ENCODE results near the gene ELOVL2.

The ELOVL2 gene

GRCh38 chr6:11035616-11036350, 8.3 kb downstream of the ELOVL2 start:
- Histone ChIP-seq H3K36me3 (ENCODE audit: insufficient read depth, low read length) (no peaks in the 10 kb centered on the region), H3K4me2 (ENCODE audit: low read depth, low read length, poor library complexity, severe bottlenecking) (no peak overlapping the region), H3K4me3 (ENCODE audit: low read length, poor library complexity, severe bottlenecking) (no peak overlapping the region), H3F3A (ENCODE audit: low read depth) (no peaks in the 10 kb centered on the region), H2AFZ (ENCODE audit: low read length) (no peak overlapping the region), H3K9ac (ENCODE audit: low read depth, low read length, poor library complexity, severe bottlenecking) (no peak overlapping the region), H3K79me2 (ENCODE audit: insufficient read depth, low read length) (no peaks in the 10 kb centered on the region), H3K9me2 (replicated peaks; ENCODE audit: low read depth, low read length) (no peaks in the 10 kb centered on the region), H3K27me3 (ENCODE audit: insufficient read depth, low read length, poor library complexity, severe bottlenecking) (no peaks in the 10 kb centered on the region), H3K9me3 (ENCODE audit: insufficient read depth, low read depth, low read length) (no peaks in the 10 kb centered on the region), H3K4me1 (ENCODE audit: insufficient read depth, low read length, poor library complexity, severe bottlenecking) (no peaks in the 10 kb centered on the region), H4K20me1 (ENCODE audit: insufficient read depth, low read length, poor library complexity, severe bottlenecking) (no peaks in the 10 kb centered on the region)
- TF ChIP-seq CTCF (conservative IDR thresholded peaks at IDR 0.05; ENCODE audit: low read length): no peak
- TF ChIP-seq EZH2phosphoT487 (IDR thresholded peaks at IDR 0.05; ENCODE audit: borderline replicate concordance): no peak

- Histone ChIP-seq H3K4me1 (ENCODE audit: insufficient read depth, low read length, poor library complexity, severe bottlenecking) (no peaks in the 10 kb centered on the region), H4K20me1 (ENCODE audit: insufficient read depth, low read length, poor library complexity, severe bottlenecking) (no peaks in the 10 kb centered on the region), H3K4me2 (ENCODE audit: low read depth, low read length, poor library complexity, severe bottlenecking) (no peak overlapping the region), H2AFZ (ENCODE audit: low read length) (no peak overlapping the region), H3K4me3 (ENCODE audit: low read length, poor library complexity, severe bottlenecking) (no peak overlapping the region), H3K9ac (ENCODE audit: low read depth, low read length, poor library complexity, severe bottlenecking) (no peak overlapping the region), H3K27me3 (ENCODE audit: insufficient read depth, low read length, poor library complexity, severe bottlenecking) (no peaks in the 10 kb centered on the region), H3K9me2 (replicated peaks; ENCODE audit: low read depth, low read length) (no peaks in the 10 kb centered on the region), H3K9me3 (ENCODE audit: insufficient read depth, low read depth, low read length) (no peaks in the 10 kb centered on the region), H3K36me3 (ENCODE audit: insufficient read depth, low read length) (no peaks in the 10 kb centered on the region), H3F3A (ENCODE audit: low read depth) (no peaks in the 10 kb centered on the region), H3K79me2 (ENCODE audit: insufficient read depth, low read length) (no peaks in the 10 kb centered on the region)
- no peak for TF ChIP-seq CTCF (conservative IDR thresholded peaks at IDR 0.05; ENCODE audit: low read length)
- no peak for TF ChIP-seq EZH2phosphoT487 (IDR thresholded peaks at IDR 0.05; ENCODE audit: borderline replicate concordance)
These were observed 10.3 kb downstream of the ELOVL2 start for GRCh38 chr6:11033825-11034224.

GRCh38 chr6:11030904-11031303, 13.2 kb downstream of the ELOVL2 start:
- TF ChIP-seq EZH2phosphoT487 (IDR thresholded peaks at IDR 0.05; ENCODE audit: borderline replicate concordance): no peak
- TF ChIP-seq CTCF (conservative IDR thresholded peaks at IDR 0.05; ENCODE audit: low read length): no peak
- Histone ChIP-seq H3K79me2 (ENCODE audit: insufficient read depth, low read length) (no peaks in the 10 kb centered on the region), H3K9ac (ENCODE audit: low read depth, low read length, poor library complexity, severe bottlenecking) (no peak overlapping the region), H4K20me1 (ENCODE audit: insufficient read depth, low read length, poor library complexity, severe bottlenecking) (no peaks in the 10 kb centered on the region), H3F3A (ENCODE audit: low read depth) (no peaks in the 10 kb centered on the region), H3K36me3 (ENCODE audit: insufficient read depth, low read length) (no peaks in the 10 kb centered on the region), H2AFZ (ENCODE audit: low read length) (no peak overlapping the region), H3K4me3 (ENCODE audit: low read length, poor library complexity, severe bottlenecking) (no peak overlapping the region), H3K9me2 (replicated peaks; ENCODE audit: low read depth, low read length) (no peaks in the 10 kb centered on the region), H3K4me2 (ENCODE audit: low read depth, low read length, poor library complexity, severe bottlenecking) (no peak overlapping the region), H3K4me1 (ENCODE audit: insufficient read depth, low read length, poor library complexity, severe bottlenecking) (no peaks in the 10 kb centered on the region), H3K27me3 (ENCODE audit: insufficient read depth, low read length, poor library complexity, severe bottlenecking) (no peaks in the 10 kb centered on the region), H3K9me3 (ENCODE audit: insufficient read depth, low read depth, low read length) (no peaks in the 10 kb centered on the region)
